GM18519 (cell line): ENCODE data around the gene PSME3.

Experiments
- ATAC-seq: cut with Tn5 transposase; IDR thresholded peaks from one replicate; pipeline ENCODE4 v1.9.1; 2021; ENCODE audit warnings: mild to moderate bottlenecking, moderate library complexity; ENCODE audit not compliant: unreplicated experiment, low FRiP score

PSME3 gene

GRCh38 chr17:42814633-42815399 lies 18.4 kb upstream of the PSME3 start:
- no peak for ATAC-seq

- ATAC-seq, result no peak
Observed at GRCh38 chr17:42817866-42818265, 15.3 kb upstream of the PSME3 start.

GRCh38 chr17:42818379-42818778 lies 14.8 kb upstream of the PSME3 start:
- no peak for ATAC-seq

GRCh38 chr17:42819939-42820535 lies 13.2 kb upstream of the PSME3 start:
- ATAC-seq, result no peak

GRCh38 chr17:42821176-42821575 lies 12.0 kb upstream of the PSME3 start:
- ATAC-seq, result no peak

- no peak for ATAC-seq
Observed at GRCh38 chr17:42827472-42827871, 5.7 kb upstream of the PSME3 start.

GRCh38 chr17:42830971-42831370 lies 2.2 kb upstream of the PSME3 start:
- no peak for ATAC-seq

GRCh38 chr17:42832213-42832933 lies 824 bp upstream of the PSME3 start:
- no peak for ATAC-seq

- ATAC-seq, result no peak
Observed at GRCh38 chr17:42833767-42834422, 698 bp downstream of the PSME3 start.

GRCh38 chr17:42835732-42836131 lies 2.5 kb downstream of the PSME3 start:
- no peak for ATAC-seq

GRCh38 chr17:42841975-42842685 lies 8.9 kb downstream of the PSME3 start:
- no peak for ATAC-seq

GRCh38 chr17:42843358-42843934 lies 10.2 kb downstream of the PSME3 start:
- no peak for ATAC-seq

- no peak for ATAC-seq
Observed at GRCh38 chr17:42844271-42844670, 11.1 kb downstream of the PSME3 start, which contains the start of gene AOC2. AOC2 (plus strand) TSS chr17:42844580; CDS start chr17:42844627, 47 bp downstream.

GRCh38 chr17:42844761-42845555 lies 11.8 kb downstream of the PSME3 start:
- ATAC-seq, result no peak

GRCh38 chr17:42845556-42845917 lies 12.3 kb downstream of the PSME3 start:
- ATAC-seq, result no peak

- ATAC-seq, result no peak
Observed at GRCh38 chr17:42845918-42846593, 12.9 kb downstream of the PSME3 start.

GRCh38 chr17:42846594-42847280 lies 13.5 kb downstream of the PSME3 start:
- ATAC-seq, result no peak

GRCh38 chr17:42848093-42848492 lies 14.9 kb downstream of the PSME3 start:
- ATAC-seq, result no peak
